HCT116 (cell line): Measurements from ENCODE around the gene PHOSPHO1. TPM values are rescaled to one million over a fixed set of nuclear protein-coding genes. Genes with fewer than 3 reads are reported as not detected.

Source experiments
- ATAC-seq: fragments of 200-7000 bp; cut with Tn5 transposase; 2 replicates; pipeline ENCODE4 v1.9.1; 2020; ENCODE audit warnings: mild to moderate bottlenecking, moderate library complexity
- BruUV-seq: library from RNA; stranded (reverse); fragments of 400-500 nt; replicated peaks from 2 replicates; lab custom pipeline; 2021; lab: Mats Ljungman, UMichigan
- CTCF ChIA-PET: fragments of 300-600 bp; sonication (Branson Sonifier 250); formaldehyde crosslinking; loops from one replicate; lab custom pipeline; 2021; ENCODE audit warnings: antibody characterized with exemption; lab: Charles Lee
- POLR2A ChIA-PET: fragments of 300-600, 350-600 bp; sonication (Branson Sonifier 250); formaldehyde crosslinking; loops from one replicate; lab custom pipeline; 2021; ENCODE audit warnings: antibody characterized with exemption; lab: Charles Lee
- RAD21 ChIA-PET, 2 experiments: fragments of 300-600 bp; sonication (Branson Sonifier 250); formaldehyde crosslinking; loops; one replicate each; lab custom pipeline; 2023; ENCODE audit warnings: low total read pairs in 2 of 2; ENCODE audit not compliant: uncharacterized antibody in 2 of 2, unreplicated experiment in 2 of 2, low non-redundant PET in 1 of 2; lab: Charles Lee
- DNase-seq: peaks from one replicate; pipeline ENCODE4 v3.0.0-alpha.2; 2010; ENCODE audit warnings: low read depth, low spot score
- H2AFZ ChIP-seq: fragments of 200-600 bp; shearing (Covaris generic), sonication (generic); 2 replicates; pipeline ENCODE4 v1.6.1; 2017; ENCODE audit warnings: low read depth, mixed run types, mixed read lengths, antibody characterized with exemption, low read length; ENCODE audit not compliant: poor library complexity, severe bottlenecking
- H3K27ac ChIP-seq: 2 replicates; pipeline ENCODE4 v1.5.1; 2012; ENCODE audit warnings: low read depth, low read length
- H3K27me3 ChIP-seq: fragments of 200-600 bp; sonication (generic); 2 replicates; pipeline ENCODE4 v1.6.1; 2016; ENCODE audit warnings: mixed run types, low read length, mixed read lengths; ENCODE audit not compliant: insufficient read depth
- H3K36me3 ChIP-seq, 2 experiments: fragments of 200-500 bp in 1 of 2; fragments of 200-600 bp in 1 of 2; sonication (Bioruptor generic) in 1 of 2; sonication (generic) in 1 of 2; 2 replicates each; pipeline versions ENCODE4 v1.5.1 to v1.6.1; 2014 to 2016; ENCODE audit warnings: low read length in 2 of 2, inconsistent platforms in 1 of 2, mixed read lengths in 1 of 2, mixed run types in 1 of 2; ENCODE audit not compliant: insufficient read depth in 2 of 2, control insufficient read depth in 1 of 2
- H3K4me1 ChIP-seq, 2 experiments: fragments of 200-600 bp in 1 of 2; sonication (generic) in 1 of 2; 2 replicates each; pipeline versions ENCODE4 v1.5.1 to v1.6.1; 2012 to 2017; ENCODE audit warnings: low read length in 2 of 2, inconsistent platforms in 1 of 2, mild to moderate bottlenecking in 1 of 2, mixed read lengths in 1 of 2, mixed run types in 1 of 2, moderate library complexity in 1 of 2; ENCODE audit not compliant: insufficient read depth in 2 of 2, control insufficient read depth in 1 of 2
- H3K4me2 ChIP-seq: fragments of 200-600 bp; sonication (generic); 2 replicates; pipeline ENCODE4 v1.6.1; 2017; ENCODE audit warnings: mixed run types, low read length, mixed read lengths
- H3K4me3 ChIP-seq, 2 experiments: fragments of 200-600 bp in 1 of 2; sonication (generic) in 1 of 2; replicated peaks in 1 of 2; 2 replicates each; pipeline ENCODE4 v1.5.1; 2011 to 2016; ENCODE audit warnings: low read length in 2 of 2, control low read depth in 1 of 2, low read depth in 1 of 2, mild to moderate bottlenecking in 1 of 2, mixed read lengths in 1 of 2, mixed run types in 1 of 2
- H3K79me2 ChIP-seq: fragments of 200-600 bp; sonication (generic); 2 replicates; pipeline ENCODE4 v1.6.1; 2017; ENCODE audit warnings: mild to moderate bottlenecking, mixed run types, low read length, moderate library complexity, mixed read lengths; ENCODE audit not compliant: insufficient read depth
- H3K9ac ChIP-seq: fragments of 200-600 bp; sonication (generic); 2 replicates; pipeline ENCODE4 v1.6.1; 2016; ENCODE audit warnings: low read length, mixed read lengths
- H3K9me2 ChIP-seq: fragments of 200-600 bp; sonication (generic), shearing (Covaris generic); 2 replicates; pipeline ENCODE4 v1.6.1; 2017; ENCODE audit warnings: mixed run types, mild to moderate bottlenecking, moderate library complexity; ENCODE audit not compliant: insufficient read depth
- H3K9me3 ChIP-seq, 2 experiments: fragments of 200-500 bp in 1 of 2; fragments of 200-600 bp in 1 of 2; sonication (Bioruptor generic) in 1 of 2; sonication (generic) in 1 of 2; 2 replicates each; pipeline ENCODE4 v1.6.1; 2014 to 2017; ENCODE audit warnings: low read length in 2 of 2, mixed read lengths in 2 of 2, inconsistent platforms in 1 of 2, low read depth in 1 of 2, mild to moderate bottlenecking in 1 of 2, mixed run types in 1 of 2, moderate library complexity in 1 of 2; ENCODE audit not compliant: control insufficient read depth in 1 of 2, insufficient read depth in 1 of 2
- H4K20me1 ChIP-seq: fragments of 200-600 bp; sonication (generic), shearing (Covaris generic); 2 replicates; pipeline ENCODE4 v1.6.1; 2017; ENCODE audit warnings: mixed run types, mild to moderate bottlenecking, moderate library complexity; ENCODE audit not compliant: insufficient read depth
- CBX3 ChIP-seq: IDR thresholded peaks from 2 replicates; pipeline ENCODE4 v1.6.1; 2012; ENCODE audit warnings: low read depth
- ELF1 ChIP-seq: IDR thresholded peaks from 2 replicates; pipeline ENCODE4 v1.6.1; 2012; ENCODE audit warnings: low read depth, borderline replicate concordance
- RAD21 ChIP-seq: IDR thresholded peaks from 2 replicates; pipeline ENCODE4 v1.6.1; 2012; ENCODE audit warnings: low read depth, mild to moderate bottlenecking
- intact Hi-C: fragments of 100-400 bp; cut with micrococcal nuclease; formaldehyde crosslinking; loops from 2 replicates; pipeline ENCODE4 v1.10.0; 2022
- total RNA-seq: library from RNA; stranded (reverse); gene quantifications from one replicate; pipeline ENCODE4 v1.2.1, GENCODE V29; 2021; ENCODE audit not compliant: unreplicated experiment
- TF ChIP-seq, protein P1 (sequence below): IDR thresholded peaks from 2 replicates; pipeline ENCODE4 v1.6.1; 2012
- TF ChIP-seq, protein P2 (sequence below), 3 experiments: fragments of 200-600 bp in 1 of 3; sonication (generic) in 1 of 3; IDR thresholded peaks in 2 of 3; conservative IDR thresholded peaks in 1 of 3; 2 replicates each; pipeline ENCODE4 v1.5.1; 2012 to 2017; ENCODE audit warnings: low read depth in 2 of 3, low read length in 2 of 3, antibody characterized with exemption in 1 of 3, borderline replicate concordance in 1 of 3, control low read depth in 1 of 3, mild to moderate bottlenecking in 1 of 3, mixed read lengths in 1 of 3, mixed run types in 1 of 3, moderate library complexity in 1 of 3; ENCODE audit not compliant: insufficient read depth in 1 of 3
- TF ChIP-seq, protein P3 (sequence below): IDR thresholded peaks from 2 replicates; pipeline ENCODE4 v1.6.1; 2012; ENCODE audit warnings: low read depth

Gene PHOSPHO1
- total RNA-seq, 1 experiment from 2014 or later = 3.0 TPM

DNA sequence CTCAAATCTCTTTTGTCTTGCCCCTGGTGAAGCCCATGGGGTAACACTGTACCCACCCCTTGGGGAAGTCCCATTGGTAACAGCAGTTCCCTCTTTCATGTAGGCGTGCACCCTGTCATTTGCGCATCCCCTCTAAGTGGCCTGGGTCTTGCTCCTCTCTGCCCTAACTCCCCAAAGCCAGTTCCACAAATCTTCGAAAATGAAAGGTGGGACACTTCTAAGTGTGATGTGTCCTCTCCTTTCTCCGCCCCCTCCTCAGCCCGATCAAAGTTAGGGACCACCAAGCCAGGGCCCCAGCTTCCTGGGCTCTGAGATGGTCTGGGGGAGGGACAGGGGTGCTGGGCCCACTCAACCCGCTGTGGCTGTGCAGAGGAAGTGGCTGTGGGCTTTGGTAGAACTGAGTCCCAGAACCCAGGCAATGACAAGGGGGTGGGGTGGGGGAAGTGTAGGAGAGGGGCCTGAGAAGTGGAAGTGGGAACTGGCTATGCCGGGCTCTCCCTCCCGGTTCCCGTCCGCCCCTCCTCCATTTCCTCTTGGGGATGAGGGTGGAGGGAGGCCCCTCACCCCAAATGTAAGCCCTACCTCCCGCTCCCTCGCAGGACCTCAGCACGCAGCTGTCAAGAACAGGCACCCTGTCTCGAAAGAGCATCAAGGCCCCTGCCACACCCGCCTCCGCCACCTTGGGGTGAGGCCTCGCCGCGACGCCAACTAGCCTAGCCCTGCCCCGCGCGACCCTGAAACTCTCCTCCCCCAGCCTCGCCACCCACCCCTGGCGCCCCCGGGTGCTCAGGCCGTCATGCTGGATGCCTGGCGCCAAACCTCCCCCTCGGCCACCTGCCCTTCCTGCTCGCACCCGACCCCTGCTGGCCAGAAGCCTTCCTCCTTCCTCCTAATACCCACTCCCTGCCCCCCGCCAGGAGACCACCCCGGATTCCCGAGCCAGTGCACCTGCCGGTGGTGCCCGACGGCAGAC lies 11.4 kb downstream of the PHOSPHO1 start:
- DNase-seq = no peak
- Histone ChIP-seq H3K27ac (no peak overlapping the region), H4K20me1 (no peaks in the 10 kb centered on the region), H3K79me2 (no peaks in the 10 kb centered on the region), H2AFZ (no peak overlapping the region), H3K36me3 (no peaks in the 10 kb centered on the region), H3K9me3 (no peaks in the 10 kb centered on the region), H3K4me2 (no peak overlapping the region), H3K4me3 (no peak overlapping the region), H3K9ac (no peak overlapping the region), H3K27me3 (no peaks in the 10 kb centered on the region), H3K4me1 (peaks cover 2 to 8% of the 10 kb centered on the region in 2 experiments; a peak in 3 of 4 replicates), H3K9me2 (no peaks in the 10 kb centered on the region)
- RAD21 ChIA-PET = no interaction called here
- intact Hi-C loops = no loop called here
- BruUV-seq = no TSS peak
- CTCF ChIA-PET = no interaction called here
- TF ChIP-seq, protein P1, sequence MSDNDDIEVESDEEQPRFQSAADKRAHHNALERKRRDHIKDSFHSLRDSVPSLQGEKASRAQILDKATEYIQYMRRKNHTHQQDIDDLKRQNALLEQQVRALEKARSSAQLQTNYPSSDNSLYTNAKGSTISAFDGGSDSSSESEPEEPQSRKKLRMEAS = no peak
- TF ChIP-seq CBX3 (no peak), ELF1 (no peak), RAD21 (no peak)
- TF ChIP-seq, protein P2, sequence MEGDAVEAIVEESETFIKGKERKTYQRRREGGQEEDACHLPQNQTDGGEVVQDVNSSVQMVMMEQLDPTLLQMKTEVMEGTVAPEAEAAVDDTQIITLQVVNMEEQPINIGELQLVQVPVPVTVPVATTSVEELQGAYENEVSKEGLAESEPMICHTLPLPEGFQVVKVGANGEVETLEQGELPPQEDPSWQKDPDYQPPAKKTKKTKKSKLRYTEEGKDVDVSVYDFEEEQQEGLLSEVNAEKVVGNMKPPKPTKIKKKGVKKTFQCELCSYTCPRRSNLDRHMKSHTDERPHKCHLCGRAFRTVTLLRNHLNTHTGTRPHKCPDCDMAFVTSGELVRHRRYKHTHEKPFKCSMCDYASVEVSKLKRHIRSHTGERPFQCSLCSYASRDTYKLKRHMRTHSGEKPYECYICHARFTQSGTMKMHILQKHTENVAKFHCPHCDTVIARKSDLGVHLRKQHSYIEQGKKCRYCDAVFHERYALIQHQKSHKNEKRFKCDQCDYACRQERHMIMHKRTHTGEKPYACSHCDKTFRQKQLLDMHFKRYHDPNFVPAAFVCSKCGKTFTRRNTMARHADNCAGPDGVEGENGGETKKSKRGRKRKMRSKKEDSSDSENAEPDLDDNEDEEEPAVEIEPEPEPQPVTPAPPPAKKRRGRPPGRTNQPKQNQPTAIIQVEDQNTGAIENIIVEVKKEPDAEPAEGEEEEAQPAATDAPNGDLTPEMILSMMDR (IDR thresholded peaks at IDR 0.05 in 2 of 3, conservative IDR thresholded peaks at IDR 0.05 in 1 of 3; ENCODE audit: borderline replicate concordance in 1 of 3, insufficient read depth in 1 of 3, low read depth in 2 of 3, low read length in 2 of 3) = peak in 2 of 3 experiments; percentile 26 to 34; a peak in 3 of 6 replicates
- TF ChIP-seq, protein P3, sequence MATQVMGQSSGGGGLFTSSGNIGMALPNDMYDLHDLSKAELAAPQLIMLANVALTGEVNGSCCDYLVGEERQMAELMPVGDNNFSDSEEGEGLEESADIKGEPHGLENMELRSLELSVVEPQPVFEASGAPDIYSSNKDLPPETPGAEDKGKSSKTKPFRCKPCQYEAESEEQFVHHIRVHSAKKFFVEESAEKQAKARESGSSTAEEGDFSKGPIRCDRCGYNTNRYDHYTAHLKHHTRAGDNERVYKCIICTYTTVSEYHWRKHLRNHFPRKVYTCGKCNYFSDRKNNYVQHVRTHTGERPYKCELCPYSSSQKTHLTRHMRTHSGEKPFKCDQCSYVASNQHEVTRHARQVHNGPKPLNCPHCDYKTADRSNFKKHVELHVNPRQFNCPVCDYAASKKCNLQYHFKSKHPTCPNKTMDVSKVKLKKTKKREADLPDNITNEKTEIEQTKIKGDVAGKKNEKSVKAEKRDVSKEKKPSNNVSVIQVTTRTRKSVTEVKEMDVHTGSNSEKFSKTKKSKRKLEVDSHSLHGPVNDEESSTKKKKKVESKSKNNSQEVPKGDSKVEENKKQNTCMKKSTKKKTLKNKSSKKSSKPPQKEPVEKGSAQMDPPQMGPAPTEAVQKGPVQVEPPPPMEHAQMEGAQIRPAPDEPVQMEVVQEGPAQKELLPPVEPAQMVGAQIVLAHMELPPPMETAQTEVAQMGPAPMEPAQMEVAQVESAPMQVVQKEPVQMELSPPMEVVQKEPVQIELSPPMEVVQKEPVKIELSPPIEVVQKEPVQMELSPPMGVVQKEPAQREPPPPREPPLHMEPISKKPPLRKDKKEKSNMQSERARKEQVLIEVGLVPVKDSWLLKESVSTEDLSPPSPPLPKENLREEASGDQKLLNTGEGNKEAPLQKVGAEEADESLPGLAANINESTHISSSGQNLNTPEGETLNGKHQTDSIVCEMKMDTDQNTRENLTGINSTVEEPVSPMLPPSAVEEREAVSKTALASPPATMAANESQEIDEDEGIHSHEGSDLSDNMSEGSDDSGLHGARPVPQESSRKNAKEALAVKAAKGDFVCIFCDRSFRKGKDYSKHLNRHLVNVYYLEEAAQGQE = no peak
- POLR2A ChIA-PET = no interaction called here
- no peak for ATAC-seq
